ENCODE data around the gene RBM47.
"Not testable (repeated sequence)": the region's sequence is repeated elsewhere in the genome, so short reads cannot be mapped to it uniquely, and the experiment has no call there.

The RBM47 gene

DNA sequence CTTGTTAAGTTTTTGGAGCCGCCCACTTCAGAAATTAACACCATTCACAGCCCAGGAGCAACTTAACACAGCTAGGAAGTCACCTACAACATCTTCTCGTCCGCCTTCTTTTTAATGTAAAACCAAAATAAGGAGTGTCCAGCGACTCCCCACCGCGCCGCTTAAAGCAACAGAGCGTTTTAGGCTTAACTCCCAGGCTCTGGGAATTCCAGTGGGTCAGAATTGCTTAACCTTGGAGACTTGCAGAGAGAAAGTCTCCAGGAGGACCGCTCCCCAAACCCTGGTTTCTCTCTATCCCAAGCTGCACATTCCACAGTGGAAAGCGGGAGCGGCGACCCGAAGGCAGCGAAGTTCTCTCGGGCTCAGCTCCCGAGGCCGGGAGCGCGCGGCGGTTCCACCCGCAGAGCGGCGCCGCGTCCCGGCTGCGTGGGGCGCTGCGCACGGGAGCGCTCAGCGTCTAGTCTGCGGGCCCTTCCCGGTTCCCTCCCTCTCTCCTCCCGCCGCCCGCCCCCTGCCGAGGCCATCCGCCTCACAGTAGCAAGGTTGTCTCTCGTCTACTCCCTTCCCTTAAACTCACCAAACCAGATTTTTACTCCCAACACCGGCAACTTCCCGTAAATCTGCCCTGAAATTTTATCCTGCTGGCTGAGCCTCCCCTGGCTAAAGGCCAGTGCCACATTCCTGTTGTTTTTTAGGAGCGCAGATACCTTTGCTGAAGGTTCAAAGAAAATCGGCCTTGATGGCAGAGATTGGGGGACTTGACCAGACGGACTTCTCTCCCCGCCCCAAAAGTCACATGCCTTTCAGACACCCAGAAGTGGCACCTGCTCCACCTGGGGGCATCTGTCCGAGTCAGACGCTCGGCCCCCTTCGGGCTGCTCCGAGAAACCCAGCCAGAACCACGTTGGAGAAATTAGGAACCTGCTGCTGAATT, at the start of gene RBM47:
Gene RBM47 (minus strand): TSS at position 464 of the 934 bp plus-strand sequence. CDS start 190,971 bp downstream, outside the sequence.
- peak in 1 of 2 experiments; percentile 5 for DNase-seq

DNA sequence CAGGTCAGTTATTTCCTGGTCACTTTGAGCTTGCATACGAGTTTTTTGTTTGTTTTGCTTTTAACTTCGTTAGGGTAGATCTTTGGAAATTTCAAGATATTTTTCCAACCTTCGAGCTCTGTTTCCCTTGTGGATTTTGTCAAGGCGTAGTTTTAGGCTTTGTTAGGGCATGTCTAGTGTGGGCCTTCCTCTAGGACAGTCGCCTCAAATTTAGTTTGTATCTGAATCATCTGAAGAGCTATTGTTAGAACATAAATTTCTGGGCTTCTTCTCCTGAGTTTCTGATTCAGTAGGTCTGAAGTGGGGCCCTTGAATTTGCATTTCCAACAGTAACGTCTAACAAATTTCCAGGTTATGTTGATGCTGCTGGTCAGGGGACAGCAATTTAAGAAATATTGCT, 48.8 kb upstream of the RBM47 start:
- DNase-seq, result no peak

DNA sequence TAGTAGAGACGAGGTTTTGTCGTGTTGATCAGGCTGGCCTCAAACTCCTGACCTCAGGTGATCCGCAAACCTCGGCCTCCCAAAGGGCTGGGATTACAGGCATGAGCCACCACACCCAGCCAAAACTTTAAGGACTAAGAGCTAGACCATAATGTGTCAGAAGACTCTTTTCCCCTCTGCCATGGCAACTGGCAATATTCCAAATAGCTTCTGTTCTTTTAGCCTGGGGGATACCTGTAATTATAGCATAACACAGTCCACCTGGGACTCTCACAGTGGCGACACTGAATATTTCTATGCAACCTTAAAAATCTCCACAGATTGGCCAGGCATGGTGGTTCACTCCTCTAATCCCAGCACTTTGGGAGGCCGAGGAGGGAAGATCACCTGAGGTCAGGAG, 45.5 kb upstream of the RBM47 start:
- no peak for DNase-seq

DNA sequence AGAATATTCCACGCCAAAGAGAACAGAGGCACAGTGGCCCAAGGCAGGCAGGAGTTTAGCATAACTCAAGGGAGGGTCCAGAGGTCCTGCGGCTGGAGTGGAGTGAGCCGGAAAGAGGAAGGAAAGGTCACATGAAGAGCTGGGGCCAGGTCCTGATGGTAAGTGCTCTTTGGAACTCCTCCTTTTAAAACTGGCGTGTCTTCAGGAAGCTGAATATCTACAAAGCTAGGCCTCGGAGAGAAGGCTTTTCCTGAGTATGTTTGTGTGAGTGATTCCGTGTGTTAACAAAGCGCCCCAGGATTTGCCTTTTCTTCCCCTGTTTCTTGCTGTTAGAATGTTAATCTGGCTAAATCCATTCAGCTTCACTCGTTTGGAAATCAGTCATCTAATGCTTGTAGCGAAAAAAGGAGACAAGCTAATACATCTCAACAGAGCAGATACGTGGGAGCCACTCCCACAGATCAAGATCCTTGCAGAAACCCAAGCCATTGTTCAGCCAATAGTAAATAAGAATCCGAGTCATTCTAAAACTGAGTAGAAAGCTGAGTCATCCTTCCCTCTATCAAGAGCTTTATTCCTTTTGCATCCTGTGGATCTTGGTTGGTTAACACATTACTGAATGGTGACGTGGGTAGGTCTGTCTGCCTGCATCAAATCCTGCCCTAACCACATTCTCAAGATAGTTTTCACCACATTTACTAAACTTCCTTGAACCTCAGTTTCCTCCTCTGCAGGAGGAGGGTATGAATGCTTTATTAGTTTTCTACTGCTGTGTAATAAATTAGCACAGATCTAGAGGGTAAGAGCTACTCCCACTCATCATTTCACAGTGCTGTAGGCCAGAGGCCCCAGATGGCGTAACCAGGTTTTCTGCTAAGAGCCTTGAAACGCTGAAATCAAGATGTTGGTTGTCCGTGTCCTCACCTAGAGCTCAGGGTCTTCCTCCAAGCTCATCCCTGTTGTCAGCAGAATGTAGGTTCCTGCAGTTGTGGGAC, 43.2 kb upstream of the RBM47 start:
- DNase-seq, result peak; percentile 90 to 91

DNA sequence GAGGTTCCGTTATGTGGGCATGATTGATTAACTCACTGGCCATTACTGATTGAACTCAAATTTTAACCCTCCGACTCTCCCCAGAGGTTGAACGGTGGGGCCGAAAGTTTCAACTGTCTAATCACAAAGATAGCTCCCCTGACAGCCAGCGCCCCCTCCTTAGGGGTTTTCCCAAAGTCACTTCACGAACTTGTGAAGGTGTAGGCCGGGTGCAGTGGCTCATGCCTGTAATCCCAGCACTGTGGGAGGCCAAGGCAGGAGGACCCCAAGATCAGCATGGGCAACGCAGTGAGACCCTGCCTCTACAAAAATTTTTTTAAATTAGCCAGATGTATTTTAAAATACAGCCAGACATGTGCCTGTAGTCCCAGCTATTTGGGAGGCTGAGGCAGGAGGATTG, 39.8 kb upstream of the RBM47 start:
- DNase-seq, result no peak

DNA sequence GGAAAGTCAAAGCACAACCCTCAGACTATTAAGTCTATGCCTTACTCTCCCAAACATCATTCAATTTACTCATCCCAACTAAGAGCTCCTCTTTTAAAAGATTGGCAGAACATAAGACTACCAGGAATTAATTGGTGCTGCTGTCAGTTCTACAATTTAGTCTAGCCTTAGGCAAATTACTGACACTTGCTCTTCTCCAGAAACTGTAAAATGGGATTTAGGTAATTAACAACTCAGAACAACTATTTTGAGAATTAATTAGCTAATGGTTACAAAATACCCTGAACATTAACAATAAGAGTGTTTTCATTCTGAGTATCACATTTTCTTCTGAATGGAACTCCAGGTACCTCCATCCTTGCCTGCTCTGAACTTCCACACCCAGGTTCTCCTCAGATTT, 36.2 kb upstream of the RBM47 start:
- no peak for DNase-seq

DNA sequence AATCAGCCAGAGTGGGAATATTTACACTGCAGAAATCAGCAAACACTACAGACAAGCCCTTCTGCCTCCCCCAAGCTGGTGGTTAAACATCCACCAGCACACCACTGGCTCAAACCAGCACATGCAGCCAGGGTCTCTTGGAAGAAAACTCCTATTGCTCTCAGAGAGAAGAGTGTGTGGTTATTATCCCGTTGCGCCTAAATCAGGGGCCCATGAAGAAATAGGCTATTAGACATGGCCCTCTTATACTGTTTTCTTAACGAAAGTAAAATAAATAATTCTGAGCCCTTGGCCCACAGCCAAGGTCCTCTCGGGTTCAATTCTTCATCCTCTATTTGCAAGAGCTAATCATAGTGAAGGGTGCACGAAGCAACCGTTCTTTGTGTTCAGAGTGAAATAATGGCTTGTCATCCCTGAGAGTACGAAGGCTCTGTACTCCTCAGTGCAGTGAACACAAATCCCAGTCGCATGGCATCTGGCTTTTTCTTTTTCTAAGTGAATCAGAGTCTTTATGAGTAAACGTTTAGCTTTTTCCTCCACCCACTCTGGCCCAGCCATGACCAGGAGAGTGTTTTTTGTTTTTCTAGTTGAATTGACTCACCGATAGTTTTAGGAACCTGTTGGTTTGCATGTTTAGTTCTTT, 33.4 kb upstream of the RBM47 start:
- no peak for DNase-seq

DNA sequence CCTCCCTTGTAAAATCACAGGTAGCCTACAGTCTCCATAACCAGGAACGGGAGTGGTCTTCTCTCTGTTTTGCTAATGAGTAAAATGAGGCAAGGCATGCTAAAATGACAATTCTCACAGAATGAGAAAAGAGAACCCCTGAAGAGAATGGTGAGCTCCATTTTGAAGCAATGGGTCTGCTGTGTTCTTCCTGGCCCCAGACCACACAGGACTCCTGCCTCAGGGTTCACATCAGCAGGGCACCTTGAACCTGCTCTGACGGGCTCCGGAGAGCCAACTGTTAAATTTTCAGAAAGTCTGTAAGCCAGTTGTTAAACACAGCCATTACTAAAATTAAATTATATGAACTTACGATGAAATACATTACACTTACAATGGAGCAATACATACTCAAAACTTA, 32.1 kb upstream of the RBM47 start:
- DNase-seq, result no peak

DNA sequence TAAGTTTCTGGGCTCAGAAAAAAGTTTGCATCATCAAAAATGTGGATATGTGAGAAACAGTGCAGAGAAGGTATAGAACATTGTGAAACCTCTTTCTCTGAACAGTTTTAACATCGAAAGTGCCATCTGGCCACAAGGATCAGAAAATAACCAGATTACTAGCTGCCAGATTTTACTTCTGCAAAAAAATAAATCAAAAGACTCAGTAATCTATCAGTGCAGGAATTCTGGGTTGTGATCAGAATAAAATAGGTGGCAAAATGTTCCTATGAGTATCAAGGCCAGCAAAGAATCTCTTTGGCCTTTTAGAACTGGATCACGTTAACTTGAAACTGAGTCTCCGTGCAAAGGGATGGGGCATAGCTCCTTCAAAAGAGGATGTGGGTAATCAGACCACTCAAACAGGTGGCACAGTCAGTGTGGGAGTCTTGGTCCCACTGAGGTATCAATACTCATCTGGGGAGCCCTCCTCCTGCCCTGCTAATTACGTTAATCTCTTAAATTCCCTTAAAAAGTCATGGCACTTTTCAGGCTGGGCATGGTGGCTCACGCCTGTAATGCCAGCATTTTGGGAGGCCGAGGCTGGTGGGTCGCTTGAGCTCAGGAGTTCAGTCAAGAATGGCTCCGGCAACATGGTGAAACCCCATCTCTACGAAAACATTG, 26.7 kb upstream of the RBM47 start:
- no peak for DNase-seq

DNA sequence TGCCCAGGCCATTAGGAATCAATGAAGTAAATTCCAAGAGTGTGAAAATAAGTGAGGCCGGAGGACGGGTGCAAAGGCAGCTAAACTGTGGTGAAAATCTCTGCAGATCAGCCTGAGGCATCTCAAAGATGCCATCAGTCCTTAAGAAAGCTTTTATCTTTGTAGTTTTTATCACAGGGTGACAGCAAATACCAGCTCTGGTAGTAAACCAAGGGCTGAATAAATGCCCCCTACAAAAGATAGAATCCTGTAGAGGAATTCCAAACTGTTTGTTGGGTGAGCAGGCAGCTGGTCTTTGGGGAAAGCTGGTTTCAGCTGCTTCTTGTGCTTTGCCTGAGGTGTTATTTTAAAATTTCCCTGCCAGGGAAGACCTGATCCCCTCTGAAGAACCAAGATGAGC, 21.6 kb upstream of the RBM47 start:
- DNase-seq, result no peak

DNA sequence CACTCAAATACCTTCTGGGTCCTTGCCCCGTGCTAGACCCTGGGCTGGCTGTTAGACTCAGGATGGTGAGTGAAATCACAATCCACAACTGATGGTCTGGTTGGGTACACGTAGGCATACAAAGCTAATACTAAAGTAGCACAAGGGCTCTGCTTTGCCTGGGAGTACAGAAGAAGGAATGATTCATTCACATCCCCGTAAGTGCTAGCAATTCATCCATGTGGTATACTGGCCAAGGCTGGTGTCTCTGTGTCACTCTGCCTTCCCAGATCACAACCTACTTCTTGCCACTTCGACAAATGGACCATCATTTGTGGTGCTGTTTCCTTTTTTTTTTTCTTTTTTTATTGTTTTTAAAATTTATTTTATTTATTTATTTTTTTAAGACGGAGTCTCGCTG, 19.7 kb upstream of the RBM47 start:
- no peak for DNase-seq

DNA sequence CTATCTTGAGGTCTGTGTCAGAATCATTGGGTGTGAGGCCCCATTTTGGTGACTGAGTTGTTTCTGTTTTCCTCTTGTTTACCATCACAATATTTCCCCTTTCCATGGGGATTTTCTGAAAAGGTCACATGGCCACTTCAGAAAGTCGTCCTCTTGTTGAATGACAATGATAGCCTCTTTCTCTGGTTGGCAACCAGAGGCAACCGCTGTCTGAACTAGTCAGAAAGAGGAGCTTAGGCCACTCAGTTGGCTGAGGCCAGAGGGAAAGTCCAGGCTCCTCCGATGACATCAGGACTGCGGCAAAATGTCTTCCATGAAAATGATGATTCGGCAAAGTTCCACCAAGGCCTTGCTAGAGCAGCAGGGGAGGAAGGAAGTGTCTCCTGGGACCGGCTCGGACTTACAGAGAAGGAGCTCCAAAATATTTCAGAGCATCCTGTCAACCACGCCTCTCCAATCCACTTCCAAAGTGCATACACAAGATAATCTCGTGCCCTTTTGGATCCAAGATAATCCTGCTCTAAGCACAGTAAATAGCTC, 19.1 kb upstream of the RBM47 start:
- DNase-seq, result no peak

DNA sequence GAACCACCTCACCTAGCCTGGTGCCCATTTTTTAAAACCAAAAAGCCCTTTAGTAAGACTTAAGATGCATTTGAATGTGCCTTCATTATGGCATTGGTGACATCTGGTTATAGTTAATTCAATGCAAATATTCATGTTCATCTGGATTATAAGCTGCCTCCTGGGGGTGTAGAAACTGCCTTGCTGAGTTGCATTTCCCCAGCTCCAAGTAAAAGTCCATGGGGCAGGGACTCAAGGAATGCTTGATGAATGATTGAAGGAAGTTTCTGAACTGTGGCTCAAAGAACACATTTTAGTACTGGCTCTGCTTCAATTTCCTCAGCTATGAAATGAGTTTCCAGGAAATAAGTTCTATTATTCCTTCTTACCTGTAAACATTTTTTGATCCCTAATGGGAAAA, 18.5 kb upstream of the RBM47 start:
- DNase-seq, result no peak

DNA sequence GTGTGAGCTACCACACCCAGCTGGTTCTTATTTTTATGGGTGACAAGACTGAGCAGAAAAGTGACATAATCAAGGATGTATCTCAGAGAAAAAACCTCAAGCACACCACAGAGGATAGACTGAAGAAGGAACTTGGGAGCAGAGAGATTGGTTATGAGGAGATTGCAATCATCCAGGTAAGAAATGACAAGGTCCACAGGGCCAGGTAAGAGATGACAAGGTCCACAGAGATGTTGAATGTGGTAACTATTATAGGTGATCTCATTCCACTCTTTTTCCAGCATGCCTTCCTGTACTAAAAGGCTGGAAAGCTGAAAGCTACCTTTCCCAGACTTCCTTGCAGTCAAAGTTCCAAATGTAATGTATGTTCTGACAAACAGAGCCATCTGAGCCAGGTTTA, 15.9 kb upstream of the RBM47 start:
- no peak for DNase-seq

DNA sequence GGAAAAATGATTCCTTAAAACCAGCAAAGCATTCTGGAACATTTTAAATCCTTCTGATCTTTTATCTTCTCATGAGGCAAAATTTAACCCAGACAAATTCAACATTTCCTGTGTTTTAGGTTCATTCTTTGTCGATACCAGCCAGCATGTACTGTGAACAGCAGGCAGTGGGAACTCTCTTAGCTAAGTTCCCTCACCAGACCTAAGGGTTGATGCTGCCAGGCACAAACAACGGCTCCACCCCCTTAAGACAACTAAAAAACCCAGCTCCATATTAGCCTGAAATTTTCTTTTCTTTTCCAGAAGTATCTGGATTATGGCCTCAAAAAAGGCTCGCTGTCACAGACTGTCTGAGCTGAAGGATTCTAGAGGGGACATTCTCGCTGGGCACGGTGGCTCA, 2.4 kb upstream of the RBM47 start:
- no peak for DNase-seq

DNA sequence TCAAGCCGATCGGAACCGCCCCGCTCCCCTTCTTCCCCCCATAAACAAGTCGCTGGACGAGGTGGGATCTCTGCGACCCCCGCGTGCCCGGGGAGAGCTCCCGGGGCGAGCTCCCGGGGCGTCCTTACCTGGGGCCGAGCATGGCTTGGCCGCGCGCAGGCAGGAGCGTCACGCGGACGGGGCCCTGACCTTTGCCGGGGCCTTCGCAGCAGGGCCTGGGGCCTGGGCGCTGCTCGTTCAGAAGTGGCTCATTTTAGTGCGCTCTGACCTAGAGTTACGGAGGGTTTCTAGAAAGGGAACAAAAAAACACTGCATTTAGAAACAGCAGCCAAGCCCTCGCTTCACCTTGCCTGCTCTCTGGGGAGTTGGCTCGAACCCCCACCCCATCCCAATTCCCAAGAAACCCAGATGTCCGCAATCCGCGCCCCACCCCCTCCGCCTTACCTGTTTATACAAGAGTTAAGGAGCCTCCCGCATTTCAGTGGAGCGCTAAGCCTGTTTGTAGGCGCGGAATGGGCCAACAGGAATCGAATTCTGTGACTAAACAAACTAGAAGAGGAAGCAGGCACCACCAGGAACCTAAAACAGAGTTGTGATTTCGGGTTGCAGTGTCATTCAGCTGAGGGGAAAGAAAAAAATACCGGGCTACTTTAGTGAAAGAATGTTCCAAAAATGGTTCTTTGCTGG, 814 bp upstream of the RBM47 start:
- no peak for DNase-seq

DNA sequence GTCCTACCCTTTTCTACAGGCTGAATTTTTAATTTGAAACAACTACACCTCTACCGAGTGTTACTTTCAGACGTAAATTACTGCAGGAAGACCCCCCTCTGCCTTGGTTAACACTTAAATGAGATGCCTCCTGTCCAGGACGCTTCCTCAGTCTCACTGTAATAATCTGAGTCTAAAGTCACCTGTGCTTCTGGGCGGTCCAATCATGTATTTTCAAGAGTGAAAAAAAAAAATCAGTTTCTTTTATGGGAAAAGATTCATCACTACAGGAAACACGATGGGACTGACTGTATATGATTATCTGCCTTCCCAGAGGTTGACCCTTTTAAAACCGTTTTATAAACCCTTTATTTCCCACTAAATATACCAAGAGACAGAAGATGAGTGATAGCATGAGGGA, 776 bp downstream of the RBM47 start:
- no peak for DNase-seq

DNA sequence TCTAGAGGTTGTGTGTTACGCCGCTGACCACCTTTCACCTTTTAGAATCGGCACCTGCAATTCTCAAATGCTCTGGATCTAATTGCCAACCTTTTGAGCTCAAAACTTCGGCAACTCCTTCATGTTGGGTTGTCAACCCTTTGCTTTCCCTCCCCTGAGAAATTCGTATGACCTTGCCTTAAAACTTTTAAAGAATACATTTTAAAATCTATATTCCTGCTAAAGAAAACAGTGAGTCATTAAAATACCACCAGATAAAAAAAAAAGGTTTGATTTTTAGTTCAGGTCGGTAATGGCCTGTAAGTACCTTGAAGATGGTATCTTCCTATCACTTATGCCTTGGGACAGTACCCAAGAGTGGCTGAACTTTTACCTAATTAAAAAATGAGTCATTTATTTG, 1.3 kb downstream of the RBM47 start:
- not testable (repeated sequence) for DNase-seq

DNA sequence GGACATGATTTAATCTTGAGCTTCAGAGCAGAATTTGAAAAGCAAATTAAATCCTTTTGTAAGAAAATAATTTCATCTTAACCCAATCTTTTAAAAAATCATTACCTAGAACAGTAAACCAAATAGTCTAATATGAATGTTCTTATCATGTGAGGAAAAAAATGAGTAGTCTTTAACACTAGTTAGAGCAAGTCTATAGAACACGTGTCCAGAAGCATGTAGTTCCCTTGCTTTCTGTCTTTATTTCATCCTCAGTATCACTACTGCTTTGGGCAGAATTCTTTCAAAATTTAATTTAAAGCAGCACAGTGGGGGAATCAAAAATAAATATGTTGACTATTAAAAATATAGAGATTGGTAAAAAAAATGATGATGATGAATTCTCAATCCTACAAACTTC, 2.1 kb downstream of the RBM47 start:
- DNase-seq, result no peak

DNA sequence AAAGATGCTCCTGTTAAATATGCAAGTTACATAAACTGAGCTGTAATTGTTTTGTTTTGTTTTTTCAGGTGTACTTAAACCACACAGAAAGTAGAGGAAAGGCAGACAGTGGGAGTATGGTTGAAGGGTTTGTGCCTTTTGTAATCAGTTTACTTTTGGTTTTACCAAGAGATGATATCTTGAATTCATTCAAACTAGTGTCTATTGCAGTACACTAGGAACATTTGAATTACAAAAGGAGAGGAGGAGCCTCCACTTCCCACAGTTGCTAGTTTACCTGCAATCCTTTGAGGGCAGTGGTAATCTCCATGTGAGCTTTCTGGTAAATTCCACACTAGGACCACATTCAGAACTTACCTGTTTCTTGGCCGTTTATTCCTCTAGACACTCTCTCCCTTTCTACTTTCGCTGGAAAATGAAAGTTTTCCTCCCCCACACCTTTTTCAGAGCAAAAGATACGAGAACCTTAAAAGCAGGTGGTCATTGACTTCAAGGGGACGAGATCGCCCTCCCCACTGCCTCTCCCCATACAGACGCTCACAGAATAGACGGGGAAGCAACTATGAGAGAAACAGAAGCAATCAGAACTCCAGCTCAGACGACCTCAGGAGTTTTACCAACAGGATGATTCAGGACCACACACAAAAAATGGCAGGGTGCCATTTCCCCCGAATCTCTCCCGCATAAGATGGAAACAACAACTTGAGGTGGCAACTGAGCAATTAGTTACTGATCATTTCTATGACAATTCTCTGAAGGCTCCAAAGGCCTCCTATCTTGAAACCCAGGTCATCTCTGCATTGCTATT, 3.3 kb downstream of the RBM47 start:
- DNase-seq, result no peak

DNA sequence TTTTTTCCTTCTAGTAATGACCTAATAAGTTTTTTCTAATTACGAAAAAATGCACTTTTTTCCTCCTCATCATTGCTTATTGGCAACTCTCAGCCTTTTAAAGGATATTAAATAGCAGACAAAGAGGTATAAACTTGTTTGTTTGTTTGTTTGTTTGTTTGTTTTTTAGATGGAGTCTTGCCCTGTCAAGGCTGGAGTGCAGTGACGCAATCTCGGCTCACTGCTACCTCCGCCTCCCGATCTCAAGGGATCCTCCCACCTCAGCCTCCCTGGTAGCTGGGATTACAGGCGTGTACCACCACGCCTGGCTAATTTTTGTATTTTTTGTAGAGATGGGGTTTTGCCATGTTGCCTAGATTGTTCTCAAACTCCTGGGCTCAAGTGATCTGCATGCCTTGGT, 6.0 kb downstream of the RBM47 start:
- no peak for DNase-seq
